Activated T-cell treated with anti-CD3 and anti-CD28 coated beads, Interleukin-2, amount 50 U/mL, for 24 hours (primary cell): ENCODE results near the gene BLZF1.
"Not testable (repeated sequence)": the region's sequence is repeated elsewhere in the genome, so short reads cannot be mapped to it uniquely, and the experiment has no call there.

Source experiments
- DNase-seq: peaks from one replicate; pipeline ENCODE4 v3.0.0-alpha.2; 2020
- H3K27ac Mint-ChIP-seq: 2 replicates; pipeline ENCODE4 v1.8.0; 2020; ENCODE audit warnings: mild to moderate bottlenecking, mixed read lengths
- H3K27me3 Mint-ChIP-seq: 2 replicates; pipeline ENCODE4 v1.8.0; 2020; ENCODE audit warnings: mixed read lengths
- H3K36me3 Mint-ChIP-seq: 2 replicates; pipeline ENCODE4 v1.8.0; 2020; ENCODE audit warnings: low read depth, mixed read lengths
- H3K4me1 Mint-ChIP-seq: 2 replicates; pipeline ENCODE4 v1.8.0; 2020; ENCODE audit warnings: low read depth, mixed read lengths
- H3K4me3 Mint-ChIP-seq: 2 replicates; pipeline ENCODE4 v1.8.0; 2020; ENCODE audit warnings: mild to moderate bottlenecking, moderate library complexity, mixed read lengths
- H3K9me3 Mint-ChIP-seq: 2 replicates; pipeline ENCODE4 v1.8.0; 2020; ENCODE audit warnings: mixed read lengths

BLZF1 gene

DNA sequence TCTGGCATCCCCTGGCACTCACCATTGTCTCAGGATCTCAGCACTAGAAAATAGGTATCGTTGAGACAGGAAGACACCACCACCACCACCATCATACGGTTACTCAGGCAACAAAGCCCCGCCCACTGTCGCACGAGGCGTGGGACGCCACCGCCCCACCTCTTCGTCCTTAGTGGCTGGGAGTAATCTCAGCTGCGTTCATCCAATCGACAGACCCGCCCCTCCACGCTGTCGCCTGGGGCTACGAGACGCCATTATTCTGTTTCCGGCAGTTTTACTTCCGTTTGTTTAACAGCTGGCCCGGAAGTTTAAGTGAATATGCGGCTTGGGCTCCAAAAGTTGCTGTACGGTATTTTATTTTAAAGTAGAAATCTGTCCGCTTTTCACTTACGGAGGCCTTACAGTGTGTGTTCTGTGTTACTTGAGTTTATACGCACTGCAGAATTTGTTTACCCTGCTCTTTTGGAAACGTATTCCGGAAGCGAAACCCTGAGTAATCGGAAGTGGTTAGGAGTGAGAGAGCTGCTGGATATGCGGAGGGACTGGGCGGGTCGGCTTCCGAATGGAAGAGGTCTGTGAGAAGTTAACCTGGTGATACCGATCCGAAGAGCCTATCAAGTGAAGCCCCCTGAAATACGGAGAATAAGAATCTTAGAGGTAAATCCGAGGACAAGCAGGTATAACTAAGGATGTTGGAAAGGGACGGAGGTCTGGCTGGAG, at the start of gene BLZF1, which contains the start of gene NME7:
Gene BLZF1, plus strand, starts transcription at position 510 of the 720 bp plus-strand sequence. CDS start 1,328 bp downstream, outside the sequence.
Gene NME7, minus strand, starts transcription at position 112 of the 720 bp plus-strand sequence. Its CDS starts 87 bp downstream, at position 25.
- Mint-ChIP-seq H3K27ac (no peak within 1 kb of the TSS), H3K4me3 (no peak within 1 kb of the TSS)

GRCh38 chr1:169318536-169319244, 49.3 kb upstream of the BLZF1 start:
- Mint-ChIP-seq H3K27ac (no peak overlapping the region), H3K27me3 (no peaks in the 10 kb centered on the region), H3K36me3 (peaks cover 7% of the 10 kb centered on the region), H3K9me3 (no peaks in the 10 kb centered on the region), H3K4me3 (no peak overlapping the region), H3K4me1 (peaks cover 8% of the 10 kb centered on the region)
- DNase-seq, result no peak

More for the DNA sequence above, at the start of gene BLZF1, which contains the start of gene NME7:
- Mint-ChIP-seq H3K36me3 (peaks cover 29% of the 10 kb centered on the region), H3K9me3 (peaks cover 5% of the 10 kb centered on the region), H3K4me1 (peaks cover 36% of the 10 kb centered on the region), H3K27me3 (no peaks in the 10 kb centered on the region)
- peak; percentile 98 for DNase-seq

DNA sequence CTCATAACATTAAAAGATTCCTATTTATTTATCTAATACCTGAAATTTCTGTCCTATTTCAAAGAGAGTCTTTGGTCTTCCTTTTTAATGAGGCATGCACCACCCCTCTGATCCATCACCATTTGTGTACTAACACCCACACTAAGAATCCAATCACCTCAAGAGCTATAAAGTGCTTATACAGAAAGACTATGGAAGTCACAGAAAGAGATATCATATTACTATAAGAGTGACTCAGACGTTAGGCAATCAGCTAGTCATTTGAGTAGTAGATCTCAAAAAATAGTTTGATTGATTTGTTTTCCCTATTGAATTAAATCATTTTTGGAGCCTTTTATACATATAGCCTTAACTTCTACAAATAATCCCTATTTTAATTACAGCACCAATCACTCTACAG, 46.5 kb upstream of the BLZF1 start:
- no peak for DNase-seq
- Mint-ChIP-seq H3K36me3 (peaks cover 7% of the 10 kb centered on the region), H3K4me3 (no peak overlapping the region), H3K27ac (no peak overlapping the region), H3K9me3 (no peaks in the 10 kb centered on the region), H3K27me3 (no peaks in the 10 kb centered on the region), H3K4me1 (peaks cover 13% of the 10 kb centered on the region)

GRCh38 chr1:169322138-169322537, 45.9 kb upstream of the BLZF1 start:
- Mint-ChIP-seq H3K4me1 (peaks cover 19% of the 10 kb centered on the region), H3K9me3 (no peaks in the 10 kb centered on the region), H3K27me3 (no peaks in the 10 kb centered on the region), H3K27ac (no peak overlapping the region), H3K4me3 (no peak overlapping the region), H3K36me3 (peaks cover 7% of the 10 kb centered on the region)
- no peak for DNase-seq

- H3K36me3 Mint-ChIP-seq, result peaks cover 16% of the 10 kb centered on the region
- no peak for DNase-seq
- H3K27ac Mint-ChIP-seq, result no peak overlapping the region
- no peaks in the 10 kb centered on the region for H3K27me3 Mint-ChIP-seq
- H3K4me1 Mint-ChIP-seq, result peaks cover 25% of the 10 kb centered on the region
- no peaks in the 10 kb centered on the region for H3K9me3 Mint-ChIP-seq
- no peak overlapping the region for H3K4me3 Mint-ChIP-seq
Measured at GRCh38 chr1:169325117-169325516, 42.9 kb upstream of the BLZF1 start.

DNA sequence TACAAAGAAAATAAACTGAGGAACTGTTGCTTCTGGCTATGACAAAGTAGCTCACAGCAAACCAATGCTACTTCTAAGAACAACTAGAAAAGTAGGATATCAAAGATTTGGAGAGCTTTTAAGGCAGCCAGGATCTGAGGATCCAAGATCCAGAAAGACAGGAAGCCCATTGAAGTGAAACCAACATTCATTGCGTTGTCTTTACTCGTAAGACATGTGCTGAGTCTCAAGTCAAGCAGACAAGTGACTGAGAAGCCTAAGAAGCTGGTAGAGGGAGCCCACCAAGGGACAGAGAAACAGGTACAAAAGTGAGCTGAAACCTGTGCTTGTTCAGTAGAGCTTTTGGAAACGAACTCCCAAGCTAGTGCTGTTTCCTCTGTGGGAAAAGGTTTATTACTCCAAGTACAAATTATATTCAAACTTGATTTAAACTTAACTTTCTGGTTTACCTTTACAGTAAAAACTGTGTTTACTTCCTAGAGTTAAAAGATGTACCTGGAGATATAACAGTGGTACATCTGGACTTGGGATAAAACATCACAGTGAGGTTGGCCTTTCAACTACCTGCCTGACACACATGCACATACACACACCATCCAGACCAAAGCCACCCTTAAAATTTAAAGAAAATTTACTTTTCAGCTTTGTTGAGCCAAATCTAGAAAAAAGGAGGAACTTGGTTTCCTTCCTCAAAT, 41.6 kb upstream of the BLZF1 start:
- no peak for DNase-seq
- H3K4me1 Mint-ChIP-seq, result peaks cover 25% of the 10 kb centered on the region
- H3K27me3 Mint-ChIP-seq, result no peaks in the 10 kb centered on the region
- peak overlapping the region; percentile 64 for H3K27ac Mint-ChIP-seq
- peak overlapping the region; percentile 35 for H3K4me3 Mint-ChIP-seq
- H3K9me3 Mint-ChIP-seq, result peaks cover 7% of the 10 kb centered on the region
- H3K36me3 Mint-ChIP-seq, result peaks cover 22% of the 10 kb centered on the region

DNA sequence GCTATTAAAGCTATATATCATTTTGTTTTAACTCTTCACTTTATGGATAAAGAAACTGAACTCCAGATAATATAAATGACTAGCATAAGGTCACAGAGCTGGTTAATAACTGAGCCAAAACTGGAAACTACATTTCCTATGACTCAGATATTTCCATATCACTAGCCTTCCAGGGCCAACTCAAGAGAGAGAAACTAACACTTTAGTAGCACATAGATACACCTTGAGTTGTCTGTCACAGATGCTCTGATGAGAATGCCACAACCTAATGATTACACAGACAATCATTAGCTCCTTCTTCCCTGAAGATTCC, 41.1 kb upstream of the BLZF1 start:
- no peaks in the 10 kb centered on the region for H3K27me3 Mint-ChIP-seq
- no peak for DNase-seq
- peak overlapping the region; percentile 64 for H3K27ac Mint-ChIP-seq
- peaks cover 7% of the 10 kb centered on the region for H3K9me3 Mint-ChIP-seq
- peaks cover 20% of the 10 kb centered on the region for H3K4me1 Mint-ChIP-seq
- H3K36me3 Mint-ChIP-seq, result peaks cover 21% of the 10 kb centered on the region
- H3K4me3 Mint-ChIP-seq, result peak overlapping the region; percentile 35

DNA sequence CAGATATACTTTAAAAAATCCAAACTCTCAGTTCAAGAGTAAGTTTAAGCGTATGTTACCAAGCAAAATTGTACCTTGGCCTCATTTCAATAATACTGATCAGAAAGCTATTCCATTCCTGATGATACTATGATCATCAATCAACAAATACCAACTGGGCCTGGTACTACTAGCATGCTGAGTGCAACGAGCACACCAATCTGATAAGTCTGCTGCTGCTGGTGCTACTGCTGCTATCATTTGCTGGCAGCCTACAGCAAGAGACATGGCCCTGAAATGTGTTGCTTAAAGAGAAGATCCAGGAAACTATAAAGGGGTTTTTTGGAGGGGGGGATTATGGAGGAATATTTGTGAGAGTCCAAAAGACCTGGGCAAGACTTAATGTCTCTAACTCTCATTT, 40.1 kb upstream of the BLZF1 start:
- Mint-ChIP-seq H3K4me3 (no peak overlapping the region), H3K36me3 (peaks cover 25% of the 10 kb centered on the region), H3K27ac (no peak overlapping the region), H3K27me3 (no peaks in the 10 kb centered on the region), H3K4me1 (peaks cover 19% of the 10 kb centered on the region), H3K9me3 (peaks cover 11% of the 10 kb centered on the region)
- no peak for DNase-seq

DNA sequence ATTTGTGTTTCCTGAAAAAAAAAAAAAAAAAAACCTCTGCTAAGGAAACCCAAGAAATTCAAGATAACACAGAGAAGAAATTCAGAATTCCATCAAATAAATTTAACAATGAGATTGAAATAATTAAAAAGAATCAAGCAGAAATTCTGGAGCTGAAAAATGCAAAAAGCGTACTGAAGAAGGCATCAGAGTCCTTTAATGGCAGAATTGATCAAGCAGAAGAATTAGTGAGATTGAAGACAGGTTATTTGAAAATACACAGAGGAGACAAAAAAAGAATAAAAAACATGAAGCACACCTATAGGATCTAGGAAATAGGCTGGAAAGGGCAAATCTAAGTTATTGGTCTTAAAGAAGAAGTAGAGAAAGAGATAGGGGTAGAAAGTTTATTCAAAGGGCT, 38.6 kb upstream of the BLZF1 start:
- Mint-ChIP-seq H3K27me3 (no peaks in the 10 kb centered on the region), H3K4me3 (no peak overlapping the region), H3K4me1 (peaks cover 25% of the 10 kb centered on the region)

DNA sequence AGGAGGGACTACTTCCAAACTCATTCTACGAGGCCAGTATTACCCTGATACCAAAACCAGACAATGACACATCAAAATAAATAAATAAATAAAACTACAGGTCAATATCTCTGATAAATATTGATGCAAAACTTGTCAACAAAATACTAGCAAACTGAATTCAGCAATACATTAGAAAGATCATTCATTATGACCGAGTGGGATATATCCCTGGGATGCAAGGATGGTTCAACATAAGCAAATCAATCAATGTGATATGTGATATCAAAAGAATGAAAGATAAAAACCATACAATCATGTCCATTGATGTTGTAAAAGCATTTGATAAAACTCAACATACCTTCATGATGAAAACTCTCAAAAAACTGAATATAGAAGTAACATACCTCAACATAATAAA, 37.1 kb upstream of the BLZF1 start:
- no peak for DNase-seq
- Mint-ChIP-seq H3K36me3 (peaks cover 36% of the 10 kb centered on the region), H3K9me3 (peaks cover 19% of the 10 kb centered on the region)

More for the DNA sequence above, 38.6 kb upstream of the BLZF1 start:
- peaks cover 15% of the 10 kb centered on the region for H3K9me3 Mint-ChIP-seq
- no peak overlapping the region for H3K27ac Mint-ChIP-seq
- DNase-seq, result no peak
- peaks cover 23% of the 10 kb centered on the region for H3K36me3 Mint-ChIP-seq

GRCh38 chr1:169334727-169335126, 33.3 kb upstream of the BLZF1 start:
- DNase-seq, H3K27ac Mint-ChIP-seq, H3K27me3 Mint-ChIP-seq, H3K4me3 Mint-ChIP-seq: not testable (repeated sequence)
- H3K9me3 Mint-ChIP-seq, result peaks cover 19% of the 10 kb centered on the region
- peaks cover 39% of the 10 kb centered on the region for H3K36me3 Mint-ChIP-seq
- H3K4me1 Mint-ChIP-seq, result peaks cover 18% of the 10 kb centered on the region

More for the DNA sequence above, 37.1 kb upstream of the BLZF1 start:
- H3K27ac Mint-ChIP-seq, result no peak overlapping the region
- H3K4me1 Mint-ChIP-seq, result peaks cover 30% of the 10 kb centered on the region
- H3K27me3 Mint-ChIP-seq, result no peaks in the 10 kb centered on the region
- H3K4me3 Mint-ChIP-seq, result no peak overlapping the region

DNA sequence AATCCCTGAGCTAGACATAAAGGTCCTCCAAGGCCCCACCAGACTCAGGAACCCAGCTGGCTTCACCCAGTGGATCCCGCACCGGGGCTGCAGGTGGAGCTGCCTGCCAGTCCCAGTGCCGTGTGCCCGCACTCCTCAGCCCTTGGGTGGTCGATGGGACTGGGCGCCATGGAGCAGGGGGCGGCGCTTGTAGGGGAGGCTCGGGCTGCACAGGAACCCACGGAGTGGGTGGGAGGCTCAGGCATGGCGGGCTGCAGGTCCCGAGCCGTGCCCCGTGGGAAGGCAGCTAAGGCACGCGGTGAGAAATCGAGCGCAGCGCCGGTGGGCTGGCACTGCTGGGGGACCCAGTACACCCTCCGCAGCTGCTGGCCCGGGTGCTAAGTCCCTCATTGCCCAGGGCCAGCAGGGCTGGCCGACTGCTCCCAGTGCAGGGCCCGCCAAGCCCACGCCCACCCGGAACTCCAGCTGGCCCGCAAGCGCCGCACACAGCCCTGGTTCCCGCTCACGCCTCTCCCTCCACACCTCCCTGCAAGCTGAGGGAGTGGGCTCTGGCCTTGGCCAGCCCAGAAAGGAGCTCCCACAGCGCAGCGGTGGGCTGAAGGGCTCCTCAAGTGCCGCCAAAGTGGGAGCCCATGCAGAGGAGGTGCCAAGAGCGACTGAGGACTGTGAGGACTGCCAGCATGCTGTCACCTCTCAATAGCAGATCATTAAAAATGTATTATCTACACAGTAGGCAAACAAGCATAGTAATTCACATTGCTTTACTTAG, 30.9 kb upstream of the BLZF1 start:
- peaks cover 30% of the 10 kb centered on the region for H3K4me1 Mint-ChIP-seq
- H3K9me3 Mint-ChIP-seq, result peaks cover 12% of the 10 kb centered on the region
- H3K27me3 Mint-ChIP-seq, H3K4me3 Mint-ChIP-seq, H3K27ac Mint-ChIP-seq, DNase-seq: not testable (repeated sequence)
- H3K36me3 Mint-ChIP-seq, result peaks cover 28% of the 10 kb centered on the region

- Mint-ChIP-seq H3K27ac (no peak overlapping the region), H3K36me3 (peaks cover 24% of the 10 kb centered on the region), H3K9me3 (peaks cover 8% of the 10 kb centered on the region), H3K27me3 (no peaks in the 10 kb centered on the region), H3K4me3 (no peak overlapping the region), H3K4me1 (peaks cover 30% of the 10 kb centered on the region)
- no peak for DNase-seq
Measured at GRCh38 chr1:169338617-169339016, 29.4 kb upstream of the BLZF1 start.

- no peak for DNase-seq
- Mint-ChIP-seq H3K27ac (peak overlapping the region; percentile 1), H3K4me1 (peaks cover 19% of the 10 kb centered on the region), H3K4me3 (no peak overlapping the region), H3K27me3 (no peaks in the 10 kb centered on the region), H3K9me3 (peaks cover 3% of the 10 kb centered on the region), H3K36me3 (peaks cover 19% of the 10 kb centered on the region)
Measured at GRCh38 chr1:169339773-169340172, 28.2 kb upstream of the BLZF1 start.
